Subcutaneous abdominal adipose tissue (tissue), 5 donors: ENCODE results near the gene AAK1.
"Not testable (repeated sequence)": the region's sequence is repeated elsewhere in the genome, so short reads cannot be mapped to it uniquely, and the experiment has no call there.

Experiments used
- H3K27ac ChIP-seq: one replicate; pipeline ENCODE4 v1.7.0; 2013; ENCODE audit warnings: low read depth, mild to moderate bottlenecking, inconsistent platforms, low read length, moderate library complexity
- H3K27me3 ChIP-seq, 5 donors: one replicate each; pipeline ENCODE4 v1.7.0; 2013; ENCODE audit warnings: low read length in 5 of 5, inconsistent platforms in 1 of 5; ENCODE audit not compliant: control insufficient read depth in 5 of 5, insufficient read depth in 4 of 5
- H3K36me3 ChIP-seq, 5 donors: one replicate each; pipeline ENCODE4 v1.7.0; 2013; ENCODE audit warnings: low read length in 5 of 5; ENCODE audit not compliant: control insufficient read depth in 5 of 5, insufficient read depth in 5 of 5
- H3K4me1 ChIP-seq, 5 donors: one replicate each; pipeline ENCODE4 v1.7.0; 2013; ENCODE audit warnings: low read length in 5 of 5, mild to moderate bottlenecking in 3 of 5, moderate library complexity in 1 of 5; ENCODE audit not compliant: control insufficient read depth in 5 of 5, insufficient read depth in 5 of 5
- H3K4me3 ChIP-seq, 5 donors: one replicate each; pipeline ENCODE4 v1.7.0; 2013; ENCODE audit warnings: low read length in 5 of 5, low read depth in 1 of 5
- H3K9ac ChIP-seq, 5 donors: one replicate each; pipeline ENCODE4 v1.7.0; 2013; ENCODE audit warnings: low read length in 5 of 5, mild to moderate bottlenecking in 4 of 5, moderate library complexity in 3 of 5
- H3K9me3 ChIP-seq, 5 donors: one replicate each; pipeline ENCODE4 v1.7.0; 2013; ENCODE audit warnings: low read length in 5 of 5; ENCODE audit not compliant: control insufficient read depth in 5 of 5
- donor health status: healthy.
- donor health status: healthy.
- donor health status: healthy.
- donor health status: healthy.
- donor health status: healthy.

The AAK1 gene

GRCh38 chr2:69439499-69439898, 204.0 kb downstream of the AAK1 start:
- H3K4me1 ChIP-seq, result peaks cover 5 to 31% (median 28%) of the 10 kb centered on the region in 5 donors
- H3K4me3 ChIP-seq, H3K9ac ChIP-seq, H3K36me3 ChIP-seq, H3K27me3 ChIP-seq, H3K27ac ChIP-seq, H3K9me3 ChIP-seq: not testable (repeated sequence)

- H3K9ac ChIP-seq, result peak overlapping the region in 2 of 5 donors; percentile 90 to 95
- peaks cover 5 to 33% (median 29%) of the 10 kb centered on the region in 5 donors for H3K4me1 ChIP-seq
- no peaks in the 10 kb centered on the region for H3K9me3 ChIP-seq
- peak overlapping the region; percentile 99 for H3K27ac ChIP-seq
- H3K36me3 ChIP-seq, result no peaks in the 10 kb centered on the region
- H3K27me3 ChIP-seq, result no peaks in the 10 kb centered on the region
- no peak overlapping the region for H3K4me3 ChIP-seq
Measured at GRCh38 chr2:69438580-69438979, 205.0 kb downstream of the AAK1 start.

GRCh38 chr2:69437751-69438154, 205.8 kb downstream of the AAK1 start:
- Histone ChIP-seq H3K9me3 (no peaks in the 10 kb centered on the region), H3K4me1 (peaks cover 5 to 34% (median 29%) of the 10 kb centered on the region in 5 donors), H3K36me3 (no peaks in the 10 kb centered on the region), H3K27ac (peak overlapping the region; percentile 99), H3K27me3 (no peaks in the 10 kb centered on the region), H3K9ac (peak overlapping the region; percentile 90 to 99 (median 96)), H3K4me3 (peak overlapping the region; percentile 92 to 97 (median 96))

GRCh38 chr2:69436938-69437750, 206.4 kb downstream of the AAK1 start, which contains the start of gene NFU1:
NFU1 (minus strand) TSS chr2:69437435; CDS start chr2:69437422, 13 bp downstream.
- H3K4me3 ChIP-seq, result peak within 1 kb of the TSS; percentile 92 to 97 (median 96)
- peak within 1 kb of the TSS; percentile 99 for H3K27ac ChIP-seq
- H3K9ac ChIP-seq, result peak within 1 kb of the TSS; percentile 90 to 99 (median 96)
- H3K4me1 ChIP-seq, result peaks cover 5 to 37% (median 29%) of the 10 kb centered on the region in 5 donors
- H3K27me3 ChIP-seq, result no peaks in the 10 kb centered on the region
- no peaks in the 10 kb centered on the region for H3K9me3 ChIP-seq
- H3K36me3 ChIP-seq, result no peaks in the 10 kb centered on the region

- H3K27me3 ChIP-seq, result no peaks in the 10 kb centered on the region
- peak overlapping the region; percentile 99 for H3K27ac ChIP-seq
- H3K9ac ChIP-seq, result peak overlapping the region; percentile 90 to 98 (median 96)
- H3K9me3 ChIP-seq, result no peaks in the 10 kb centered on the region
- peaks cover 0 to 4% (median 0%) of the 10 kb centered on the region in 5 donors for H3K36me3 ChIP-seq
- H3K4me1 ChIP-seq, result peaks cover 5 to 37% (median 29%) of the 10 kb centered on the region in 5 donors
- H3K4me3 ChIP-seq, result peak overlapping the region; percentile 92 to 97 (median 96)
Measured at GRCh38 chr2:69436596-69436937, 207.0 kb downstream of the AAK1 start.

- Histone ChIP-seq H3K4me3 (peak overlapping the region in 1 of 5 donors; percentile 2), H3K9ac (no peak overlapping the region), H3K9me3 (no peaks in the 10 kb centered on the region), H3K27me3 (no peaks in the 10 kb centered on the region), H3K27ac (peak overlapping the region; percentile 99), H3K4me1 (peaks cover 5 to 37% (median 29%) of the 10 kb centered on the region in 5 donors), H3K36me3 (peaks cover 5 to 15% (median 12%) of the 10 kb centered on the region in 5 donors)
Measured at GRCh38 chr2:69434753-69435152, 208.8 kb downstream of the AAK1 start.

GRCh38 chr2:69429491-69430183, 213.9 kb downstream of the AAK1 start:
- H3K9me3 ChIP-seq, result no peaks in the 10 kb centered on the region
- peaks cover 11 to 49% (median 21%) of the 10 kb centered on the region in 5 donors for H3K36me3 ChIP-seq

GRCh38 chr2:69428981-69429380, 214.6 kb downstream of the AAK1 start:
- no peaks in the 10 kb centered on the region for H3K27me3 ChIP-seq
- H3K4me1 ChIP-seq, result peaks cover 0 to 20% (median 3%) of the 10 kb centered on the region in 5 donors
- peaks cover 11 to 53% (median 21%) of the 10 kb centered on the region in 5 donors for H3K36me3 ChIP-seq
- peak overlapping the region; percentile 77 for H3K27ac ChIP-seq
- peak overlapping the region in 1 of 5 donors; percentile 72 for H3K9ac ChIP-seq
- no peaks in the 10 kb centered on the region for H3K9me3 ChIP-seq
- H3K4me3 ChIP-seq, result no peak overlapping the region

More at GRCh38 chr2:69429491-69430183, 213.9 kb downstream of the AAK1 start:
- peaks cover 0 to 24% (median 7%) of the 10 kb centered on the region in 5 donors for H3K4me1 ChIP-seq
- no peak overlapping the region for H3K4me3 ChIP-seq
- no peak overlapping the region for H3K9ac ChIP-seq
- H3K27ac ChIP-seq, result peak overlapping the region; percentile 77
- H3K27me3 ChIP-seq, result no peaks in the 10 kb centered on the region

GRCh38 chr2:69424419-69424818, 219.1 kb downstream of the AAK1 start:
- H3K9ac ChIP-seq, result no peak overlapping the region
- no peak overlapping the region for H3K4me3 ChIP-seq
- no peaks in the 10 kb centered on the region for H3K9me3 ChIP-seq
- no peaks in the 10 kb centered on the region for H3K27me3 ChIP-seq
- H3K27ac ChIP-seq, result no peak overlapping the region
- peaks cover 0 to 14% (median 2%) of the 10 kb centered on the region in 5 donors for H3K4me1 ChIP-seq
- H3K36me3 ChIP-seq, result peaks cover 8 to 53% (median 11%) of the 10 kb centered on the region in 5 donors

GRCh38 chr2:69422198-69422597, 221.3 kb downstream of the AAK1 start:
- peak overlapping the region; percentile 10 for H3K27ac ChIP-seq
- no peak overlapping the region for H3K9ac ChIP-seq
- peaks cover 10 to 56% (median 25%) of the 10 kb centered on the region in 5 donors for H3K36me3 ChIP-seq
- no peak overlapping the region for H3K4me3 ChIP-seq
- no peaks in the 10 kb centered on the region for H3K4me1 ChIP-seq
- no peaks in the 10 kb centered on the region for H3K9me3 ChIP-seq
- no peaks in the 10 kb centered on the region for H3K27me3 ChIP-seq
